Adrenal gland (tissue), 12 donors: Measurements from ENCODE around the gene CENPP. TPM values are rescaled to one million over a fixed set of nuclear protein-coding genes. Genes with fewer than 3 reads are reported as not detected.

ENCODE experiments used
- DNase-seq, 7 donors: peaks; one replicate each; pipeline ENCODE4 v3.0.0-alpha.2; 2019 to 2020
- H3K27ac ChIP-seq, 5 donors: fragments of 200-600 bp; sonication (generic) in 4 of 5; 1 replicate in 3 of 5; 2 replicates in 2 of 5; pipeline versions ENCODE4 v1.5.1 to v1.8.0; 2016 to 2020; ENCODE audit warnings: mild to moderate bottlenecking in 1 of 5
- H3K27me3 ChIP-seq: fragments of 200-600 bp; 2 replicates; pipeline ENCODE4 v1.8.0; 2021
- H3K36me3 ChIP-seq, 2 donors: fragments of 200-600 bp; replicated peaks in 1 of 2; 1 replicate in 1 of 2; 2 replicates in 1 of 2; pipeline versions ENCODE4 v1.5.1 to v1.8.0; 2018 to 2022
- H3K4me1 ChIP-seq, 2 donors: fragments of 200-600 bp; replicated peaks in 1 of 2; 1 replicate in 1 of 2; 2 replicates in 1 of 2; pipeline versions ENCODE4 v1.5.1 to v1.8.0; 2018 to 2021
- H3K4me3 ChIP-seq, 4 donors: fragments of 200-600 bp; sonication (generic) in 3 of 4; one replicate each; pipeline ENCODE4 v1.5.1; 2016 to 2018
- H3K9me3 ChIP-seq, 3 donors: fragments of 200-600 bp; sonication (generic) in 1 of 3; replicated peaks in 1 of 3; 1 replicate in 2 of 3; 2 replicates in 1 of 3; pipeline versions ENCODE4 v1.5.1 to v1.8.0; 2016 to 2021
- CTCF ChIP-seq, 6 experiments: fragments of 450-650 bp in 4 of 6; fragments of 200-600 bp in 2 of 6; sonication (generic) in 1 of 6; IDR thresholded peaks; 1 replicate in 5 of 6; 2 replicates in 1 of 6; pipeline versions ENCODE4 v1.5.1 to v1.8.0; 2016 to 2021; ENCODE audit warnings: antibody characterized with exemption in 6 of 6, mild to moderate bottlenecking in 2 of 6, moderate library complexity in 1 of 6
- POLR2A ChIP-seq, 2 donors: fragments of 450-650 bp; IDR thresholded peaks; one replicate each; pipeline ENCODE4 v1.6.1; 2017; ENCODE audit warnings: antibody characterized with exemption in 2 of 2, mild to moderate bottlenecking in 2 of 2, moderate library complexity in 1 of 2
- WGBS, 4 donors: extraction: QIAGEN DNeasy Blood & Tissue Kit in 2 of 4; methylation state at CpG; one replicate each; pipeline versions ENCODE4 v1.1.5 to v1.1.7; 2013 to 2017; 5-methylcytosine and 5-hydroxymethylcytosine counted together
- intact Hi-C, 2 donors: fragments of 100-400 bp; cut with DNase I; formaldehyde crosslinking; loops; one replicate each; pipeline versions ENCODE4 v1.14.1 to v1.15.0; 2022 to 2023
- polyA plus RNA-seq, 3 donors: library from polyadenylated mRNA; stranded (reverse); fragments of 200-250 nt in 2 of 3; fragments of 350-450 nt in 1 of 3; fragmentation: Illumina TruSeq in 1 of 3; extraction: RNeasy Lipid Tissue Mini Kit (QIAGEN cat#74804) in 1 of 3; gene quantifications; one replicate each; pipeline ENCODE4 v1.2.3, GENCODE V29; 2013 to 2014
- total RNA-seq, 9 donors: library from RNA; depleted of rRNA in 4 of 9; stranded (reverse); fragments of >200 nt in 4 of 9; fragments of 120-200 nt in 1 of 9; fragmentation: NEBNext Ultra II Directional in 1 of 9; extraction: Animal tissue kit (Norgen Biotek cat#: 25700) in 1 of 9; gene quantifications; one replicate each; pipeline versions ENCODE4 v1.1.0 to v1.2.4, GENCODE V29; 2013 to 2023
- donor health status: healthy with polysubstance abuse.
- donor health status: Bipolar disorder and iron deficiency.
- donor health status: DM: yes; HTN: yes; CAD: no.
- donor health status: DM: no; HTN: no; CAD: no.
- donor health status: DM: no; HTN: no; CAD: no.
- donor health status: DM: yes; HTN: yes; CAD: no.

The CENPP gene
- total and polyA plus RNA-seq, 12 donors: 1.1 to 14.0 (median 3.1) TPM

- Histone ChIP-seq H3K36me3 (peaks cover 0 to 44% of the 10 kb centered on the region in 2 donors), H3K27ac (no peak overlapping the region), H3K4me1 (peaks cover 0 to 7% of the 10 kb centered on the region in 2 donors), H3K9me3 (no peaks in the 10 kb centered on the region), H3K4me3 (no peak overlapping the region), H3K27me3 (no peaks in the 10 kb centered on the region)
- WGBS, 4 donors: 89 to 94% (median 92%) methylated on average over 13 of the region's 13 CpGs
- intact Hi-C loops: loop anchor here (5.0 to 10.0 kb wide), 3 partner anchors 187 to 494 kb away; no protein-coding TSS in a partner anchor
- TF ChIP-seq POLR2A (IDR thresholded peaks at IDR 0.05) (no peak), CTCF (IDR thresholded peaks at IDR 0.05) (no peak)
- peak in 1 of 7 donors; percentile 33 for DNase-seq
These were observed 305.9 kb downstream of the CENPP start for GRCh38 chr9:92631452-92632343.

GRCh38 chr9:92632641-92633040 lies 306.9 kb downstream of the CENPP start:
- TF ChIP-seq POLR2A (IDR thresholded peaks at IDR 0.05) (no peak), CTCF (IDR thresholded peaks at IDR 0.05) (no peak)
- H3K4me3 ChIP-seq: no peak overlapping the region
- peaks cover 0 to 54% of the 10 kb centered on the region in 2 donors for H3K36me3 ChIP-seq
- H3K27ac ChIP-seq: no peak overlapping the region
- peak in 1 of 7 donors; percentile 35 for DNase-seq
- H3K27me3 ChIP-seq: no peaks in the 10 kb centered on the region
- no peaks in the 10 kb centered on the region for H3K9me3 ChIP-seq
- 96 to 100% (median 99%) methylated on average over 5 of the region's 5 CpGs for WGBS, 4 donors
- peaks cover 0 to 7% of the 10 kb centered on the region in 2 donors for H3K4me1 ChIP-seq
- intact Hi-C loops: loop anchor here (5.0 to 10.0 kb wide), 3 partner anchors 188 to 495 kb away; no protein-coding TSS in a partner anchor

- H3K36me3 ChIP-seq: peaks cover 0 to 62% of the 10 kb centered on the region in 2 donors
- peaks cover 0 to 7% of the 10 kb centered on the region in 2 donors for H3K4me1 ChIP-seq
- WGBS, 4 donors: 85 to 89% (median 89%) methylated on average over 4 to 9 of the region's 9 CpGs
- H3K4me3 ChIP-seq: no peak overlapping the region
- intact Hi-C loops: loop anchor here (5.0 to 10.0 kb wide), 3 partner anchors 189 to 496 kb away; no protein-coding TSS in a partner anchor
- no peaks in the 10 kb centered on the region for H3K9me3 ChIP-seq
- peak overlapping the region in 1 of 5 donors; percentile 55 for H3K27ac ChIP-seq
- H3K27me3 ChIP-seq: no peaks in the 10 kb centered on the region
- peak in 1 of 7 donors; percentile 52 for DNase-seq
- TF ChIP-seq POLR2A (IDR thresholded peaks at IDR 0.05): no peak
These were observed 308.0 kb downstream of the CENPP start for GRCh38 chr9:92633614-92634278.

- peaks cover 0 to 7% of the 10 kb centered on the region in 2 donors for H3K4me1 ChIP-seq
- intact Hi-C loops: loop anchor here (5.0 to 10.0 kb wide), 3 partner anchors 190 to 498 kb away; no protein-coding TSS in a partner anchor
- peak; percentile 82 to 94 (median 87) for DNase-seq
- 58 to 72% (median 61%) methylated on average over 28 to 35 of the region's 35 CpGs for WGBS, 4 donors
- H3K27me3 ChIP-seq: no peaks in the 10 kb centered on the region
- peaks cover 0 to 68% of the 10 kb centered on the region in 2 donors for H3K36me3 ChIP-seq
- peak overlapping the region in 1 of 4 donors; percentile 6 for H3K4me3 ChIP-seq
- H3K9me3 ChIP-seq: no peaks in the 10 kb centered on the region
- H3K27ac ChIP-seq: peak overlapping the region in 2 of 5 donors; percentile 32 to 55
- no peak for TF ChIP-seq POLR2A (IDR thresholded peaks at IDR 0.05)
- TF ChIP-seq CTCF (IDR thresholded peaks at IDR 0.05): peak; percentile 94 to 98 (median 98)
These were observed 309.2 kb downstream of the CENPP start for GRCh38 chr9:92634712-92635605.
